Upper lobe of left lung (tissue), 6 donors: ENCODE data around the gene PTGER1. TPM values are rescaled to one million over a fixed set of nuclear protein-coding genes. Genes with fewer than 3 reads are reported as not detected.

ENCODE experiments used
- ATAC-seq, 2 donors: fragments of 200-7000 bp; cut with Tn5 transposase; one replicate each; pipeline ENCODE4 v1.9.1; 2022; ENCODE audit warnings: mild to moderate bottlenecking in 2 of 2, moderate library complexity in 2 of 2; ENCODE audit not compliant: low FRiP score in 2 of 2
- DNase-seq, 2 donors: peaks; one replicate each; pipeline ENCODE4 v3.0.0-alpha.2; 2019 to 2020
- H3K27ac ChIP-seq, 4 donors: fragments of 200-600 bp; sonication (generic); one replicate each; pipeline ENCODE4 v1.5.1; 2016 to 2019
- H3K27me3 ChIP-seq, 4 donors: fragments of 200-600 bp; sonication (generic); one replicate each; pipeline ENCODE4 v1.5.1; 2017 to 2019
- H3K36me3 ChIP-seq, 4 donors: fragments of 200-600 bp; sonication (generic); one replicate each; pipeline ENCODE4 v1.5.1; 2016 to 2019
- H3K4me1 ChIP-seq, 4 donors: fragments of 200-600 bp; sonication (generic); one replicate each; pipeline ENCODE4 v1.5.1; 2018 to 2019
- H3K4me3 ChIP-seq, 4 donors: fragments of 200-600 bp; sonication (generic); one replicate each; pipeline ENCODE4 v1.5.1; 2017 to 2019; ENCODE audit warnings: mild to moderate bottlenecking in 2 of 4, moderate library complexity in 1 of 4
- H3K9me3 ChIP-seq, 4 donors: fragments of 200-600 bp; sonication (generic); one replicate each; pipeline ENCODE4 v1.5.1; 2018 to 2019
- EP300 ChIP-seq, 4 donors: sonication (generic); formaldehyde crosslinking; IDR thresholded peaks; one replicate each; pipeline ENCODE4 v1.5.1; 2017; ENCODE audit warnings: antibody characterized with exemption in 4 of 4, control low read depth in 2 of 4
- POLR2A ChIP-seq, 4 donors: fragments of 450-650 bp; IDR thresholded peaks; one replicate each; pipeline ENCODE4 v1.5.1; 2016 to 2017; ENCODE audit warnings: antibody characterized with exemption in 4 of 4, mild to moderate bottlenecking in 2 of 4
- POLR2AphosphoS5 ChIP-seq, 2 donors: sonication (generic); formaldehyde crosslinking; IDR thresholded peaks; one replicate each; pipeline ENCODE4 v1.5.1; 2017; ENCODE audit warnings: antibody characterized with exemption in 2 of 2
- WGBS, 2 donors: methylation state at CpG; one replicate each; pipeline ENCODE4 v1.1.5; 2017 to 2018; 5-methylcytosine and 5-hydroxymethylcytosine counted together
- total RNA-seq, 6 donors: library from RNA; depleted of rRNA in 4 of 6; stranded (reverse); fragments of >200 nt in 4 of 6; gene quantifications; one replicate each; pipeline versions ENCODE4 v1.1.0 to v1.2.1, GENCODE V29; 2016 to 2021
- TF ChIP-seq, protein P1 (sequence below), 6 experiments: fragments of 450-650 bp in 4 of 6; fragments of 200-600 bp in 2 of 6; sonication (generic) in 2 of 6; IDR thresholded peaks; one replicate each; pipeline ENCODE4 v1.5.1; 2016 to 2019; ENCODE audit warnings: antibody characterized with exemption in 6 of 6
- donor health status: DM: no; HTN: no; CAD: no; lungs with moderate emphysema.
- donor health status: DM: no; HTN: yes; CAD: no; lungs with severe emphysema.

Gene PTGER1
- total RNA-seq, 6 donors from 2014 or later = 0.59 to 3.9 (median 1.7) TPM; not detected in 3

DNA sequence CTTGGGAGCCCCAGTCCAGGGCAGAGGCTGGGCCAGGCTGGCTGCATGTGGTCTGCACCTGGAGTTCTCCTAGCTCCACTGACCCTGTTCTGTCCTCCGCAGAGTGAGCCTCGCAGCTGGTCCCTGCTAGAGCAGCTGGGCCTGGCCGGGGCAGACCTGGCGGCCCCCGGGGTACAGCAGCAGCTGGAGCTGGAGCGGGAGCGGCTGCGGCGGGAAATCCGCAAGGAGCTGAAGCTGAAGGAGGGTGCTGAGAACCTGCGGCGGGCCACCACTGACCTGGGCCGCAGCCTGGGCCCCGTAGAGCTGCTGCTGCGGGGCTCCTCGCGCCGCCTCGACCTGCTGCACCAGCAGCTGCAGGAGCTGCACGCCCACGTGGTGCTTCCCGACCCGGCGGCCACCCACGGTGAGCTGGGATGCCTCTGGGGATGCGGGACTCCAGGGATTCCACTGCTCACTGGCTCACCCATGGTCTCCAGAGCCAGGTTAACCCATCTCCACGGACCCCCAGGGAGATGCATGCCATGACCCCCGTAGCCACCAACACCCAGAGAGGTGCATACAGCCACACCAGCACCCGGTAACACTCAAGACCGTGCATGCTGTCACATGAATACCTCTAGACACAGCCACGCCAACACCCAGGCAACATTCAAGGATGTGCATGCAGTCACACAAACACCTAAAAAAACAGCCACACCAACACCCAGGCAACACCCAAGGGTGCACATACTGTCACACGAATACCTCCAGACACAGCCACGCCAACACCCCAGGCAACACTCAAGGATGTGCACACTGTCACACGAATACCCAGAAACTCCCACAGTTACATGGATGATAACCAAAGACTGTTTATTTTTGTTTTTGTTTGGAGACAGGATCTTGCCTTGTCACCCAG lies 33.9 kb downstream of the PTGER1 start:
- DNase-seq (peak in 1 of 2 donors; percentile 82), ATAC-seq (no peak)
- peak overlapping the region in 1 of 4 donors; percentile 45 for H3K4me3 ChIP-seq
- H3K27me3 ChIP-seq = no peaks in the 10 kb centered on the region
- peak overlapping the region; percentile 44 to 91 (median 82) for H3K27ac ChIP-seq
- no peak for TF ChIP-seq POLR2A (IDR thresholded peaks at IDR 0.05)
- TF ChIP-seq EP300 (IDR thresholded peaks at IDR 0.05) = no peak
- TF ChIP-seq, protein P1, sequence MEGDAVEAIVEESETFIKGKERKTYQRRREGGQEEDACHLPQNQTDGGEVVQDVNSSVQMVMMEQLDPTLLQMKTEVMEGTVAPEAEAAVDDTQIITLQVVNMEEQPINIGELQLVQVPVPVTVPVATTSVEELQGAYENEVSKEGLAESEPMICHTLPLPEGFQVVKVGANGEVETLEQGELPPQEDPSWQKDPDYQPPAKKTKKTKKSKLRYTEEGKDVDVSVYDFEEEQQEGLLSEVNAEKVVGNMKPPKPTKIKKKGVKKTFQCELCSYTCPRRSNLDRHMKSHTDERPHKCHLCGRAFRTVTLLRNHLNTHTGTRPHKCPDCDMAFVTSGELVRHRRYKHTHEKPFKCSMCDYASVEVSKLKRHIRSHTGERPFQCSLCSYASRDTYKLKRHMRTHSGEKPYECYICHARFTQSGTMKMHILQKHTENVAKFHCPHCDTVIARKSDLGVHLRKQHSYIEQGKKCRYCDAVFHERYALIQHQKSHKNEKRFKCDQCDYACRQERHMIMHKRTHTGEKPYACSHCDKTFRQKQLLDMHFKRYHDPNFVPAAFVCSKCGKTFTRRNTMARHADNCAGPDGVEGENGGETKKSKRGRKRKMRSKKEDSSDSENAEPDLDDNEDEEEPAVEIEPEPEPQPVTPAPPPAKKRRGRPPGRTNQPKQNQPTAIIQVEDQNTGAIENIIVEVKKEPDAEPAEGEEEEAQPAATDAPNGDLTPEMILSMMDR (IDR thresholded peaks at IDR 0.05) = no peak
- TF ChIP-seq POLR2AphosphoS5 (IDR thresholded peaks at IDR 0.05) = no peak
- peaks cover 35 to 48% (median 45%) of the 10 kb centered on the region in 4 donors for H3K4me1 ChIP-seq
- no peaks in the 10 kb centered on the region for H3K9me3 ChIP-seq
- WGBS, 2 donors = 88 to 92% methylated on average over 4 to 29 of the region's 34 CpGs
- peaks cover 30 to 62% (median 53%) of the 10 kb centered on the region in 4 donors for H3K36me3 ChIP-seq

DNA sequence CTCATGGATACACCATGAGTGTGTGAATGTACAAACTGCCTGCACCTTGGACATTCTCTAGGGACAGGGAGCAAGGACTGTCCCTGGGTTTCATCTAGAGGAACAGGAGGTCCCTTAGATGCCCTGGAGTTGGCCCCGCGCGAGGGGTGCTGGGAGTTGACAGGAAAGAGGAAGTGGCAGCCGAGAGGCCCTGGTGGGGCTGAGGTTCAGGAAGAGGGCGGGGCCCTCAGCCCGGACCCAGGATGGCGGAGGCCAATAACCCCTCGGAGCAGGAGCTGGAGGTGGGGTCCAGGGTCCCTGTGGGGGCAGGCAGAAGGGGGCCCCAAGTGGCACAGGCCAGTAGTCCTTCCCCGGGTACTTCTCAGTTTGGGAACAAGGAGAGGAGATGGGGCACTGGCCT lies 35.1 kb downstream of the PTGER1 start:
- Histone ChIP-seq H3K4me3 (peak overlapping the region in 3 of 4 donors; percentile 23 to 45 (median 34)), H3K27ac (peak overlapping the region; percentile 44 to 91 (median 82)), H3K27me3 (no peaks in the 10 kb centered on the region), H3K4me1 (peaks cover 44 to 59% (median 55%) of the 10 kb centered on the region in 4 donors), H3K36me3 (peaks cover 26 to 57% (median 42%) of the 10 kb centered on the region in 4 donors), H3K9me3 (no peaks in the 10 kb centered on the region)
- TF ChIP-seq POLR2A (IDR thresholded peaks at IDR 0.05) = peak in 1 of 4 donors; percentile 21
- TF ChIP-seq EP300 (IDR thresholded peaks at IDR 0.05) = peak in 1 of 4 donors; percentile 51
- TF ChIP-seq, protein P1 (IDR thresholded peaks at IDR 0.05) = no peak
- TF ChIP-seq POLR2AphosphoS5 (IDR thresholded peaks at IDR 0.05) = peak in 1 of 2 donors; percentile 79
- peak; percentile 77 to 84 for ATAC-seq
- DNase-seq = peak; percentile 85 to 89
- 24 to 32% methylated on average over 8 of the region's 9 CpGs for WGBS, 2 donors

DNA sequence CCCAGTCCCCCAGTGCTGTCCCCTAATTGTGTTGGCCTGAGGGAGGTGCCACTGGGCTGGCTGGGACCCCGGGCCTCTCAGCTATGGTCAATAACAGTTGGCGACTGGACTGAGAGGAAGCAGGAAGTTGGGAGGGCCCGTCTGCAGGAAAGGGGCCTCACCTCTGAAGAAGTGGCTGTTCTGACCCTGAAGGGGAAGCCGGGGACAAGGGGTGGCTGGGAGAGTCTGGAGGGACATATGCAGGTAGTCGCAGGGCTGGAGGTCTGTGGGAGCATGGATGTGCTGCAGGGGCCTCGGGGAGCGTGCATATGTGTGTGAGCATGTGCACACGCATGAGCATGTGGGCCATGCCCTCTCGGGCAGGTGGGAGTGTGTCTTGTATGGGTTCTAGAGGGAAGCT lies 36.1 kb downstream of the PTGER1 start:
- no peak for ATAC-seq
- TF ChIP-seq, protein P1 (IDR thresholded peaks at IDR 0.05) = no peak
- TF ChIP-seq EP300 (IDR thresholded peaks at IDR 0.05) (no peak), POLR2A (IDR thresholded peaks at IDR 0.05) (no peak), POLR2AphosphoS5 (IDR thresholded peaks at IDR 0.05) (no peak)
- peak in 1 of 2 donors; percentile 26 for DNase-seq
- Histone ChIP-seq H3K27me3 (no peaks in the 10 kb centered on the region), H3K4me3 (peak overlapping the region in 1 of 4 donors; percentile 10), H3K36me3 (peaks cover 17 to 46% (median 32%) of the 10 kb centered on the region in 4 donors), H3K9me3 (no peaks in the 10 kb centered on the region), H3K27ac (peak overlapping the region in 3 of 4 donors; percentile 46 to 91 (median 81)), H3K4me1 (peaks cover 54 to 70% (median 66%) of the 10 kb centered on the region in 4 donors)
- WGBS, 2 donors = 39 to 68% methylated on average over 6 to 9 of the region's 9 CpGs

DNA sequence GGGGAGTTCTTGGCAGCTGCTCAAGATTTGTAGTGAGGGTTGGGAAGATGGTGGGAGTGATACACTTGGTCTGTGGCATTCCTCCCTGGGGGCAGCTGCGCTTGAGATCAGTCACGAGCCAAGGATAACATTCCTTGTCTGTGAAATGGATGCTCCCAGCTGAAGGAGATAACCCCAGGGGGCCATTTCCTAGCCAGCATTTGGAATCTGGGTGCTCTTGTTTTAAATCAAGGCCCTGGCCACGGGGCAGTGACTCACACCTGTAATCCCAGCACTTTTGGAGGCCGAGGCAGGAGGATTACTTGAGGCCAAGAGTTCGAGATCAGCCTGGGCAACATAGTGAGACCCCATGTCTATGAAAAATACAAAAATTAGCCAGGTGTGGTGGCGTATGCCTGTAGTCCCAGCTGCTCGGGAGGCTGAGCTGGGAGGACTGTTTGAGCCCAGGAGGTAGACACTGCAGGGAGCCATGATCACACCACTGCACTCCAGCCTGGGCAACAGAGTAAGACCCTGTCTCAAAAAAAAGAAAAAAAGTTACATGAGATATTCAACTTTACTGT lies 37.5 kb downstream of the PTGER1 start:
- Histone ChIP-seq H3K4me1 (peaks cover 58 to 75% (median 71%) of the 10 kb centered on the region in 4 donors), H3K27ac (peak overlapping the region in 2 of 4 donors; percentile 91 to 93), H3K27me3 (no peaks in the 10 kb centered on the region), H3K9me3 (no peaks in the 10 kb centered on the region), H3K36me3 (peaks cover 4 to 33% (median 18%) of the 10 kb centered on the region in 4 donors), H3K4me3 (no peak overlapping the region)
- ATAC-seq = no peak
- DNase-seq = no peak
- WGBS, 2 donors = 95 to 96% methylated on average over 7 of the region's 7 CpGs
- no peak for TF ChIP-seq EP300 (IDR thresholded peaks at IDR 0.05)
- TF ChIP-seq, protein P1 (IDR thresholded peaks at IDR 0.05) = no peak
- TF ChIP-seq POLR2A (IDR thresholded peaks at IDR 0.05) = no peak
- no peak for TF ChIP-seq POLR2AphosphoS5 (IDR thresholded peaks at IDR 0.05)
